ENCODE data around the gene CADPS. TPM values are rescaled to one million over a fixed set of nuclear protein-coding genes. Genes with fewer than 3 reads are reported as not detected.

Gene CADPS
- polyA plus RNA-seq, 1 donor from 2014 or later, result 118 TPM

GRCh38 chr3:62805106-62805505 is 70.1 kb downstream of the CADPS start:
- Histone ChIP-seq H3K4me3 (ENCODE audit: low read length) (no peak overlapping the region), H3K27ac (ENCODE audit: low read length) (peak overlapping the region; percentile 24), H2AFZ (ENCODE audit: low read depth, low read length) (no peak overlapping the region)

DNA sequence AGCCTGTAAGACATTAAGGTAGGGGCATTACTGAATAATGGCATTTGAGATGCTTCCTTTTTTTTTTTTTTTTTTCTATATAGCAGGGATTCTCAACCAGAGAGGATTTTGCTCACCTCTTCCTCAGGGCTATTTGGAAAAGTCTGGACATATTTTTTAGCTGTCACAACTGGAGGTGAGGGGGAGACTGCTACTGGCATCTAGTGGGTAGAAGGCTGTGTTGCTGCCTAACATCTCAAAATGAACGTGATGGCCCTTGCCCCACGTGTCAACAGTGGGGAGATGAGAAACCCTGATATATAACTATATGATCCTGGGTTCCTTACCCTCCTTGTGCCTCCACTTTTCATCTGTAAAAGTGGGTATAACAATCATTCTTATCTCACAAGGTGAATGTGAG is 71.9 kb downstream of the CADPS start:
- TF ChIP-seq RAD21 (conservative IDR thresholded peaks at IDR 0.05) (no peak), POLR2AphosphoS5 (IDR thresholded peaks at IDR 0.05) (no peak), EP300 (conservative IDR thresholded peaks at IDR 0.05; ENCODE audit: poor library complexity, severe bottlenecking) (no peak), TAF1 (IDR thresholded peaks at IDR 0.05; ENCODE audit: low read depth) (no peak), MXI1 (conservative IDR thresholded peaks at IDR 0.05; ENCODE audit: poor library complexity, severe bottlenecking) (no peak), SMC3 (conservative IDR thresholded peaks at IDR 0.05; ENCODE audit: poor library complexity) (no peak), EZH2 (IDR thresholded peaks at IDR 0.05; ENCODE audit: borderline replicate concordance, insufficient read depth, low read length, poor library complexity, severe bottlenecking) (no peak)
- TF ChIP-seq, protein P1, sequence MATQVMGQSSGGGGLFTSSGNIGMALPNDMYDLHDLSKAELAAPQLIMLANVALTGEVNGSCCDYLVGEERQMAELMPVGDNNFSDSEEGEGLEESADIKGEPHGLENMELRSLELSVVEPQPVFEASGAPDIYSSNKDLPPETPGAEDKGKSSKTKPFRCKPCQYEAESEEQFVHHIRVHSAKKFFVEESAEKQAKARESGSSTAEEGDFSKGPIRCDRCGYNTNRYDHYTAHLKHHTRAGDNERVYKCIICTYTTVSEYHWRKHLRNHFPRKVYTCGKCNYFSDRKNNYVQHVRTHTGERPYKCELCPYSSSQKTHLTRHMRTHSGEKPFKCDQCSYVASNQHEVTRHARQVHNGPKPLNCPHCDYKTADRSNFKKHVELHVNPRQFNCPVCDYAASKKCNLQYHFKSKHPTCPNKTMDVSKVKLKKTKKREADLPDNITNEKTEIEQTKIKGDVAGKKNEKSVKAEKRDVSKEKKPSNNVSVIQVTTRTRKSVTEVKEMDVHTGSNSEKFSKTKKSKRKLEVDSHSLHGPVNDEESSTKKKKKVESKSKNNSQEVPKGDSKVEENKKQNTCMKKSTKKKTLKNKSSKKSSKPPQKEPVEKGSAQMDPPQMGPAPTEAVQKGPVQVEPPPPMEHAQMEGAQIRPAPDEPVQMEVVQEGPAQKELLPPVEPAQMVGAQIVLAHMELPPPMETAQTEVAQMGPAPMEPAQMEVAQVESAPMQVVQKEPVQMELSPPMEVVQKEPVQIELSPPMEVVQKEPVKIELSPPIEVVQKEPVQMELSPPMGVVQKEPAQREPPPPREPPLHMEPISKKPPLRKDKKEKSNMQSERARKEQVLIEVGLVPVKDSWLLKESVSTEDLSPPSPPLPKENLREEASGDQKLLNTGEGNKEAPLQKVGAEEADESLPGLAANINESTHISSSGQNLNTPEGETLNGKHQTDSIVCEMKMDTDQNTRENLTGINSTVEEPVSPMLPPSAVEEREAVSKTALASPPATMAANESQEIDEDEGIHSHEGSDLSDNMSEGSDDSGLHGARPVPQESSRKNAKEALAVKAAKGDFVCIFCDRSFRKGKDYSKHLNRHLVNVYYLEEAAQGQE (IDR thresholded peaks at IDR 0.05; ENCODE audit: borderline replicate concordance), result no peak
- TF ChIP-seq, protein P2, sequence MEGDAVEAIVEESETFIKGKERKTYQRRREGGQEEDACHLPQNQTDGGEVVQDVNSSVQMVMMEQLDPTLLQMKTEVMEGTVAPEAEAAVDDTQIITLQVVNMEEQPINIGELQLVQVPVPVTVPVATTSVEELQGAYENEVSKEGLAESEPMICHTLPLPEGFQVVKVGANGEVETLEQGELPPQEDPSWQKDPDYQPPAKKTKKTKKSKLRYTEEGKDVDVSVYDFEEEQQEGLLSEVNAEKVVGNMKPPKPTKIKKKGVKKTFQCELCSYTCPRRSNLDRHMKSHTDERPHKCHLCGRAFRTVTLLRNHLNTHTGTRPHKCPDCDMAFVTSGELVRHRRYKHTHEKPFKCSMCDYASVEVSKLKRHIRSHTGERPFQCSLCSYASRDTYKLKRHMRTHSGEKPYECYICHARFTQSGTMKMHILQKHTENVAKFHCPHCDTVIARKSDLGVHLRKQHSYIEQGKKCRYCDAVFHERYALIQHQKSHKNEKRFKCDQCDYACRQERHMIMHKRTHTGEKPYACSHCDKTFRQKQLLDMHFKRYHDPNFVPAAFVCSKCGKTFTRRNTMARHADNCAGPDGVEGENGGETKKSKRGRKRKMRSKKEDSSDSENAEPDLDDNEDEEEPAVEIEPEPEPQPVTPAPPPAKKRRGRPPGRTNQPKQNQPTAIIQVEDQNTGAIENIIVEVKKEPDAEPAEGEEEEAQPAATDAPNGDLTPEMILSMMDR (IDR thresholded peaks at IDR 0.05; ENCODE audit: poor library complexity, severe bottlenecking), result no peak
- no peak overlapping the region for H3K4me3 ChIP-seq (ENCODE audit: low read length)

More at GRCh38 chr3:62805106-62805505, 70.1 kb downstream of the CADPS start:
- TF ChIP-seq SMC3 (conservative IDR thresholded peaks at IDR 0.05; ENCODE audit: poor library complexity) (no peak), TAF1 (IDR thresholded peaks at IDR 0.05; ENCODE audit: low read depth) (no peak), EZH2 (IDR thresholded peaks at IDR 0.05; ENCODE audit: borderline replicate concordance, insufficient read depth, low read length, poor library complexity, severe bottlenecking) (no peak), EP300 (conservative IDR thresholded peaks at IDR 0.05; ENCODE audit: poor library complexity, severe bottlenecking) (no peak), RAD21 (conservative IDR thresholded peaks at IDR 0.05) (no peak), POLR2AphosphoS5 (IDR thresholded peaks at IDR 0.05) (no peak), MXI1 (conservative IDR thresholded peaks at IDR 0.05; ENCODE audit: poor library complexity, severe bottlenecking) (no peak)
- TF ChIP-seq, protein P2 (IDR thresholded peaks at IDR 0.05; ENCODE audit: poor library complexity, severe bottlenecking), result no peak
- TF ChIP-seq, protein P1 (IDR thresholded peaks at IDR 0.05; ENCODE audit: borderline replicate concordance), result no peak
- Histone ChIP-seq H3K9me3 (ENCODE audit: low read length) (no peaks in the 10 kb centered on the region), H3K36me3 (ENCODE audit: insufficient read depth, low read length) (no peaks in the 10 kb centered on the region), H3K27me3 (ENCODE audit: insufficient read depth, low read depth, low read length) (no peaks in the 10 kb centered on the region), H3K4me2 (ENCODE audit: low read length) (no peak overlapping the region), H3K79me2 (replicated peaks; ENCODE audit: insufficient read depth, low read length) (no peaks in the 10 kb centered on the region), H3F3A (ENCODE audit: insufficient read depth, low read length, poor library complexity, severe bottlenecking) (peaks cover 2% of the 10 kb centered on the region), H3K9ac (ENCODE audit: low read length) (no peak overlapping the region), H3K9me2 (ENCODE audit: insufficient read depth, low read length) (no peaks in the 10 kb centered on the region), H4K20me1 (ENCODE audit: insufficient read depth) (no peaks in the 10 kb centered on the region)

More for the DNA sequence above, 71.9 kb downstream of the CADPS start:
- Histone ChIP-seq H3F3A (ENCODE audit: insufficient read depth, low read length, poor library complexity, severe bottlenecking) (peaks cover 2% of the 10 kb centered on the region), H3K9ac (ENCODE audit: low read length) (no peak overlapping the region), H3K4me2 (ENCODE audit: low read length) (no peak overlapping the region), H3K9me3 (ENCODE audit: low read length) (no peaks in the 10 kb centered on the region), H4K20me1 (ENCODE audit: insufficient read depth) (no peaks in the 10 kb centered on the region), H3K9me2 (ENCODE audit: insufficient read depth, low read length) (no peaks in the 10 kb centered on the region), H2AFZ (ENCODE audit: low read depth, low read length) (no peak overlapping the region), H3K27me3 (ENCODE audit: insufficient read depth, low read depth, low read length) (no peaks in the 10 kb centered on the region), H3K36me3 (ENCODE audit: insufficient read depth, low read length) (no peaks in the 10 kb centered on the region), H3K27ac (ENCODE audit: low read length) (no peak overlapping the region), H3K79me2 (replicated peaks; ENCODE audit: insufficient read depth, low read length) (no peaks in the 10 kb centered on the region)

Measured in neural cell (in vitro differentiated cells).